ENCODE measurements around the gene SYNPO2L. TPM values are rescaled to one million over a fixed set of nuclear protein-coding genes. Genes with fewer than 3 reads are reported as not detected.
A peak's percentile ranks its signal among the peaks of the same experiment; 100 is the strongest.
"Not testable (repeated sequence)": the region's sequence is repeated elsewhere in the genome, so short reads cannot be mapped to it uniquely, and the experiment has no call there.

SYNPO2L gene
- total RNA-seq, 1 experiment from 2014 or later, result 0.11 TPM

- not testable (repeated sequence) for DNase-seq (ENCODE audit: low read depth)
Measured at GRCh38 chr10:73620974-73621373, 34.9 kb downstream of the SYNPO2L start.

GRCh38 chr10:73617143-73617542 lies 38.7 kb downstream of the SYNPO2L start:
- DNase-seq (ENCODE audit: low read depth), result not testable (repeated sequence)

- no peak for DNase-seq (ENCODE audit: low read depth)
Measured at GRCh38 chr10:73614720-73615119, 41.1 kb downstream of the SYNPO2L start.

- no peak for DNase-seq (ENCODE audit: low read depth)
Measured at GRCh38 chr10:73609116-73609515, 46.7 kb downstream of the SYNPO2L start.

- peak; percentile 83 for DNase-seq (ENCODE audit: low read depth)
Measured at GRCh38 chr10:73601486-73601921, 54.3 kb downstream of the SYNPO2L start.

DNA sequence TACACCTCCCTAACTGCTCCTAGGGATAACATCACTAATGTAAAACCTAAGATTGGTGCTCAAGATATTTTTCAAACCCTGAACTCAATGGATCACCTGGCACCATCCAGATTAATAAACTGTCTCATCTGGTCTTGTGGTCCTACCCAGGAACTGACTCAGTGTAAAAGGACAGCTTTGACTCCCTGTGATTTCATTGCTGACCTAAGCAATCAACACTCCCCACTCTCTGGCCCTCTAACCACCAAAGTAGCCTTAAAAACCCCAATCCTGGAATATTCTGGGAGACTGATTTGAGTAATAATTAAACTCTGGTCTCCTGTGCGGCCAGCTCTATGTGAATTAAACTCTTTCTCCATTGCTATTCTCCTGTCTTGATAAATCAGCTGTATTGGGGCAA lies 58.5 kb downstream of the SYNPO2L start:
- DNase-seq (ENCODE audit: low read depth), result peak; percentile 75

Other genes with a start within 250 kb of the SYNPO2L start
- gene ANXA7, start 242.0 kb downstream of the SYNPO2L start, total RNA-seq (2014; rRNA removed; shearing (Covaris generic)), result 94.4 and 115 TPM in 2 replicates
- gene MSS51, start 222.5 kb downstream of the SYNPO2L start, total RNA-seq (2014; rRNA removed; shearing (Covaris generic)), result 0.13 and 0.20 TPM in 2 replicates
- gene PPP3CB, start 160.0 kb downstream of the SYNPO2L start, total RNA-seq (2014; rRNA removed; shearing (Covaris generic)), result 9.2 and 19.1 TPM in 2 replicates
- 12.4 and 15.9 TPM in 2 replicates for gene USP54, start 64.7 kb downstream of the SYNPO2L start, total RNA-seq (2014; rRNA removed; shearing (Covaris generic))
- gene MYOZ1, start 14.6 kb downstream of the SYNPO2L start, total RNA-seq (2014; rRNA removed; shearing (Covaris generic)), result not detected in 2 replicates
- gene AGAP5, start 42.1 kb upstream of the SYNPO2L start, total RNA-seq (2014; rRNA removed; shearing (Covaris generic)), result 1.6 and 1.9 TPM in 2 replicates
- gene SEC24C, start 88.3 kb upstream of the SYNPO2L start, total RNA-seq (2014; rRNA removed; shearing (Covaris generic)), result 100 and 116 TPM in 2 replicates
- gene CHCHD1, start 126.0 kb upstream of the SYNPO2L start, total RNA-seq (2014; rRNA removed; shearing (Covaris generic)), result 89.6 and 110 TPM in 2 replicates
- 51.0 and 51.9 TPM in 2 replicates for gene ZSWIM8, start 129.6 kb upstream of the SYNPO2L start, total RNA-seq (2014; rRNA removed; shearing (Covaris generic))
- 23.1 and 28.7 TPM in 2 replicates for gene NDST2, start 155.6 kb upstream of the SYNPO2L start, total RNA-seq (2014; rRNA removed; shearing (Covaris generic))
- 27.5 and 32.4 TPM in 2 replicates for gene CAMK2G, start 218.5 kb upstream of the SYNPO2L start, total RNA-seq (2014; rRNA removed; shearing (Covaris generic))

All from HT1080 (cell line).